Measurements from ENCODE around the gene OPA3. TPM values are rescaled to one million over a fixed set of nuclear protein-coding genes. Genes with fewer than 3 reads are reported as not detected.

OPA3 gene
- polyA plus RNA-seq, 3 donors = 9.9 to 12.6 (median 12.4) TPM

DNA sequence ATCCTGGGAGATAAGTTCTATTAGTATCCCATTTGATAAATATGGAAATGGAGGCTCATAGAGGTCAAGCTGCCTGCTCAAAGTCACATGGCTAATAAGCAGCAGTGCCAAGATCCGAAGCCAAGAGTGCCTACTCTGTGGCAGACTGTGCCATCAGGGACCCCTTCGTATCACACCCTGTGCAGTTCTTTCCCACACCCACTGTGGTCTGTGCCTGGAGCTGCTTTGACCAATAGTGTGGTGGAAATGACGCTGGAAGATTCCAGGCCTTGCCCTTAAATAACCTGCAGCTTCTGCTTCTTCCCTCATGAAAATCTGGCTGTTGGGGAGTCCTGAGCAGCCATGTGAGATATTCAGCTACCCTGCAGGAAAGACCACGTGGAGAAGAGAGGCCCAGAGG is 10.1 kb downstream of the OPA3 start:
- no peak for DNase-seq

DNA sequence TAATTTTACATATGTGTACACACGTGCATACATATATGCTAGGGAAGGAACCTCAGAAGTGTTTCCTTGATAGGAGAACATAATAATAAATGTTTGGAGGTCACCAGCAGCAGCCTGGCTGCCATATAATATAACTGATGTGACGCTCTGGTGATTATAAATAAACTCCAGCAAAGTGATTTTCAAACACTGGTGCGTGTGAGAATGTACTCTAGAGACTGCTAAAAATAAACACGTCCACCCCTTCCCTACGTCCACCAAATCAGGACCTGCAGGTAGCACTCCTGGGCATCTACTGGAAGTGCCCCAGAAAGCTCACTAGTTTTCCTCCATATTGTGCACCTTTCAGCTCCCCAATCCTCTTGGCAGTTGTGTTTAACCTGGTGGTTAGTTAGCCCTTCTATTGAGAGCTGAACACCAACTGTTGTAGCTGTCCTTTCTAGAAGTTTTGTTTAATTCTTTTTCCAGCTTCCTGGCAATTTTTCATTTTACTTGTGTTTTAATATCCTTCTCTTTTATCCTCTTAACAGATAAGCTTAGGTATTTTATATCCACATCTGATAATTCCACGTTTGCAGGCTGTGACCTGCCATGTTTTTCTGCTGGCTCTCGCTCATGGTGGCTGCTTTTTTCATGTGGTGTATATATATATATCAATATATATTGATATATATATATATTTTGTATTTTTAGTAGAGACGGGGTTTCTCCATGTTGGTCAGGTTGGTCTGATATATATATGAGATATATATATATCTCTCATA is 13.0 kb downstream of the OPA3 start:
- no peak for DNase-seq

GRCh38 chr19:45569619-45570421 is 14.8 kb downstream of the OPA3 start:
- no peak for DNase-seq

GRCh38 chr19:45568732-45569131 is 15.9 kb downstream of the OPA3 start:
- no peak for DNase-seq

DNA sequence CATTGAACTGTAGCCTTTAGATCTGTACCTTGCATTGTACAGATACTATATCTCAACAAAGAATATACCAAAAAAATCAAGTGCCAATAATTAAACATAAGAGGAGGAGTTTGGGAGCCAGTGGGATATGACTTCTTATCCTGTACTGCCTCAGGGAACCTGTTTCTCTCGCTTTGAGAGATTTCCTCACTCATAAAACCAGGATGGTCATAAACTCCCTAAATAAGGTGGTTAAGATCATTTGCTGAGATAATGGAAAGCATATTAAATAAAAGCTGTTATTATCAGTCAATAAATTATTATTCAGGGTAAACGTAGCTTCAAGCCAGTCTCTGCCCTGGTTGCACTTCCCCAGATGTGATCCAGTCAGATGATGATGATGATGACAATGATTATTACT is 17.0 kb downstream of the OPA3 start:
- no peak for DNase-seq

- DNase-seq = no peak
Observed at GRCh38 chr19:45564131-45564780, 20.3 kb downstream of the OPA3 start.

- no peak for DNase-seq
Observed at GRCh38 chr19:45560686-45561085, 23.9 kb downstream of the OPA3 start.

DNA sequence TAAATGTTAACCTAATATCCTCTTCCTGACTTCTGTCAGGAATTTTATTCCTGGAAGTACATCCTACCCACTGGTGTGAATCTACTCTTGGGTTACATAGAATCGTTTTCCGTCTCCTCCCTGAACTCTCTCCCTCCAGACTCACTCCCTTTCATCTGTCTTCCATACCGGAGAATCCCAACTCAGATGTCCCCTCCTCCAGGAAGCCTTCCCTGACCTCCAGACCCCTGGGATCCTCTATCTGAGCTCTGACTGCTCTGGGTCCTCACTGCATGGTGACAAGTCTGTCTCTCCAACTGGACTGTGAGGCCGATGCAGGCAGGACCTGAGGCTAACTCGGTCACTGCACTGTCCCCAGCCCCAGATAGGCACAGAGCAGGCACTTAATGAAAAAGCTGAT is 24.6 kb downstream of the OPA3 start:
- DNase-seq = no peak

GRCh38 chr19:45558399-45558878 is 26.2 kb downstream of the OPA3 start:
- DNase-seq = peak; percentile 45

DNA sequence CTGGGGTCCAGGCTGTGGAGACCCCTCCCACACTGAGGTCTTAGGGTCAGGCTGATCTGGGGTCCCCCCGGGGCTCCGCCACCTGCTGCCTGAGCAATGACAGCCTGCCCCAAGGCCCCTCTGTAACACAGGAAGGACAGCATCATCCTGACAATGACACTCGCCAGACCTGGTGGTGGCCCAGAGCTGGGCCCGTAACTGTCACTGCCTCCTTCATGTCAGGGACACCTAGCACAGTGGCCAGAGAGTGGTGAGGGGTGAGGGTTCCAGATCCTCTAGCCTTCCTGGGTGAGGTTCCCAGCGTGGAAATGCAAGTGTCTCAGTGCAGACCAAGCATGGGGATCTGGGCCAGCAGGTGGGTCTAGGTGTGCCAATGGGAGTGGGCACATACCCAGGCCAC is 27.8 kb downstream of the OPA3 start:
- no peak for DNase-seq

- no peak for DNase-seq
Observed at GRCh38 chr19:45554481-45554880, 30.1 kb downstream of the OPA3 start.

GRCh38 chr19:45553464-45553863 is 31.1 kb downstream of the OPA3 start:
- peak; percentile 48 for DNase-seq

DNA sequence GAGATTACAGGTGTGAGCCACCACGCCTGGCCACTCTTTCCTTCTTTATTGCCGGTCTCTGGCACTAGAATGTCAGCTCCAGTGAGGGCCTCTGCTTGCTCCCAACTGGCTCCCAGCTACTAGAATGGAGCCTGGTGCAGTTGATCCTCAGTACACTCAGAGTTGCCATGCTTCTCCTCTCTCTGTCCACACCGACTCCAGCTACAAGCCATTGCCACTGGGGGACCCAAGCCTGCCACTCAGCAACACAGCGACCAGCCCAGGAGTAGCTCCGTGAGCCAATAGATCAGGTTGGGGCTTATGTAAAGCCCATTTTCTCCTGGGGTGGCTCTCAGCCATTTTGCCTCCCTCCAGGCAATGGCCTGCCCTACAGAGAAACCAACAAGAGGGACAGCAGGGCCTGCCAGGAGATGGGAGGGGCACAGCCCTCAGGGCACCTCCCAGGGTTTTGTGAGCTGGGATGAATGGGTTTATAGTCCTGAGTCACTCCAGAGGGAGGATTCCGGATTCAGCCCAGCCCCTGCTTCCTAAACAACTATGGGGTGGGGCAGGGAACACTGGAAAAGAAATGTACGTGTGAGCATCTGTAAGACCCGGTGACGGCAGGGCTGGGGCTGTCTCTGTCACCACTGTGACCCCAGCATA is 36.5 kb downstream of the OPA3 start:
- DNase-seq = no peak

GRCh38 chr19:45547211-45547770 is 37.3 kb downstream of the OPA3 start:
- DNase-seq = no peak

DNA sequence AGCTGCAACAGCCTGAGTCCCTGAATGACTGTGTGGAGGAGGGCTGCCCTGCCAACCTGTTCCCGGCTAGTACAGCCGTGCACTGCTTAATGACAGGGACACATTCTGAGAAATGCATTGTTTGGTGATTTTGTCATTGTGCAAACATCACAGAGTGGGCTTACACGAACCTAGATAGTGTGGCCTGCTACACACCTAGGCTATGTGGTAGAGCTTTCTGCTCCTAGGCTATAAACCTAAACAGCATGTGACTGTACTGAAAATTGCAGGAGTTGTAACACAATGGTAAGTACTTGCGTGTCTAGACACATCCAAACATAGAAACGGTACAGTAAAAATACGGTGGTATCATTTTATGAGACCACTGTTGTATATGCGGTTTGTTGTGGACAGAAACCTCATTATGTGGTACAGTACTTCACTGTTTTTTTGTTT is 42.4 kb downstream of the OPA3 start:
- no peak for DNase-seq

- DNase-seq = no peak
Observed at GRCh38 chr19:45539459-45539858, 45.1 kb downstream of the OPA3 start.

DNA sequence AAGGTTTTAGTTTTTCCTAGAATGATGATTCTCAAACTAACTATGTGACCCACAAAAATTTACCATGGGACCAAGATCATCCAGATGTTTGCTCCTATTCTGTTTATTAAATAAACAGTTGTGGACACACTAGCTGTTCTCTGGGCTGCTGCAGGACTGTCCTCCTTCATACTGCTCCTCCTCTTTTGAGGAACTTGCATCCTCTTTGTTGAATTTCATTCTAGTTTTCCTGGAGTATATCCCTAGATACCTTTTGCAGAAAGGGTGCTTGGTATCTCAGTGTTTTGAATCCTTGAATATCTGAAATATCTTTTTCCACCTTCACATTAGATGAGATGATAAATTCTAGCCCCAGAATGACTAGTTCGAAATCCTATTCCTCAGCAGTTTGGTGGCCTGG is 53.3 kb downstream of the OPA3 start:
- no peak for DNase-seq

DNA sequence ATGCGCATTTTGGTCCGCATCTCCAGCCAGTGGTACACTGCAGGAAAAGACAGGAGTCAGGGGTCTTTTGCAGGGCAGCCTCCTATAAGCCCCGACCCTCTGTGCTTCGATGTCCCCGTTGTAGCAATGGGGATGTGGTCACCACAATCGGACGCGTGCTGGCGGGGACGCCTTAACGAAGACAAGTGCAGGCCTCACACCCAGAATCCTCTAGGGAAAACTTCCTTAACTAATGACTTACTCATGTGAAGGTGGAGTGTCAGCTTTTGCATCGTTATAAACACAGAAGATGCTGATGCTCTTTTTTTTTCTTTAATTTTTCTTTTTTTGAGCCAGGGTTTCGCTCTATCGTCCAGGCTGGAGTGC is 55.2 kb downstream of the OPA3 start:
- DNase-seq = no peak

- no peak for DNase-seq
Observed at GRCh38 chr19:45528744-45529419, 55.7 kb downstream of the OPA3 start.

GRCh38 chr19:45528149-45528743 is 56.4 kb downstream of the OPA3 start:
- no peak for DNase-seq

- DNase-seq = no peak
Observed at GRCh38 chr19:45527731-45528130, 56.9 kb downstream of the OPA3 start.
